H9 (cell line): ENCODE data around the gene NRCAM. TPM values are rescaled to one million over a fixed set of nuclear protein-coding genes. Genes with fewer than 3 reads are reported as not detected.
"Not testable (repeated sequence)": the region's sequence is repeated elsewhere in the genome, so short reads cannot be mapped to it uniquely, and the experiment has no call there.

Source experiments
- DNase-seq: peaks from one replicate; pipeline ENCODE4 v3.0.0-alpha.2; 2017
- H2AFZ ChIP-seq: one replicate; pipeline ENCODE4 v1.6.1; 2013; ENCODE audit warnings: mild to moderate bottlenecking, low read length, control low read depth, moderate library complexity
- H2AK5ac ChIP-seq: 2 replicates; pipeline ENCODE4 v1.6.1; 2013; ENCODE audit warnings: low read length, control low read depth, mixed read lengths; ENCODE audit not compliant: insufficient read length
- H2BK120ac ChIP-seq: one replicate; pipeline ENCODE4 v1.6.1; 2013; ENCODE audit warnings: low read depth, mild to moderate bottlenecking, low read length, control low read depth, inconsistent platforms; ENCODE audit not compliant: poor library complexity, severe bottlenecking
- H2BK12ac ChIP-seq: 2 replicates; pipeline ENCODE4 v1.6.1; 2013; ENCODE audit warnings: low read length, control low read depth, mixed read lengths, low read depth; ENCODE audit not compliant: insufficient read length
- H2BK15ac ChIP-seq: 2 replicates; pipeline ENCODE4 v1.6.1; 2013; ENCODE audit warnings: low read depth, low read length, control low read depth
- H2BK20ac ChIP-seq: one replicate; pipeline ENCODE4 v1.6.1; 2013; ENCODE audit warnings: low read depth, mild to moderate bottlenecking, low read length, control low read depth, inconsistent platforms; ENCODE audit not compliant: poor library complexity, severe bottlenecking
- H2BK5ac ChIP-seq: 2 replicates; pipeline ENCODE4 v1.6.1; 2013; ENCODE audit warnings: low read length, control low read depth, mixed read lengths; ENCODE audit not compliant: insufficient read length
- H3K14ac ChIP-seq: 2 replicates; pipeline ENCODE4 v1.6.1; 2013; ENCODE audit warnings: low read length, control low read depth; ENCODE audit not compliant: insufficient read depth
- H3K18ac ChIP-seq: 2 replicates; pipeline ENCODE4 v1.6.1; 2013; ENCODE audit warnings: low read depth, mild to moderate bottlenecking, mixed read lengths, low read length, control low read depth; ENCODE audit not compliant: insufficient read length
- H3K23ac ChIP-seq: 2 replicates; pipeline ENCODE4 v1.6.1; 2013; ENCODE audit warnings: low read length, control low read depth, mixed read lengths, low read depth; ENCODE audit not compliant: insufficient read length
- H3K23me2 ChIP-seq: 2 replicates; pipeline ENCODE4 v1.6.1; 2013; ENCODE audit warnings: low read depth, mild to moderate bottlenecking, mixed read lengths, low read length, control low read depth; ENCODE audit not compliant: insufficient read length, poor library complexity, severe bottlenecking
- H3K27ac ChIP-seq: 2 replicates; pipeline ENCODE4 v1.5.1; 2013; ENCODE audit warnings: low read length, control low read depth, mixed read lengths, low read depth; ENCODE audit not compliant: insufficient read length
- H3K27me3 ChIP-seq: 2 replicates; pipeline ENCODE4 v1.6.1; 2013; ENCODE audit warnings: low read length, control low read depth, inconsistent platforms; ENCODE audit not compliant: insufficient read depth
- H3K4ac ChIP-seq: 2 replicates; pipeline ENCODE4 v1.6.1; 2013; ENCODE audit warnings: low read depth, mild to moderate bottlenecking, control low read depth, inconsistent platforms, low read length, moderate library complexity
- H3K4me1 ChIP-seq: 2 replicates; pipeline ENCODE4 v1.6.1; 2013; ENCODE audit warnings: low read length, control low read depth, inconsistent platforms; ENCODE audit not compliant: insufficient read depth
- H3K4me2 ChIP-seq: 2 replicates; pipeline ENCODE4 v1.6.1; 2013; ENCODE audit warnings: low read length, control low read depth, mixed read lengths; ENCODE audit not compliant: insufficient read length, insufficient read depth
- H3K56ac ChIP-seq: 2 replicates; pipeline ENCODE4 v1.6.1; 2013; ENCODE audit warnings: low read depth, mild to moderate bottlenecking, mixed read lengths, low read length, control low read depth; ENCODE audit not compliant: insufficient read length
- H3K79me1 ChIP-seq: 2 replicates; pipeline ENCODE4 v1.6.1; 2013; ENCODE audit warnings: low read depth, mild to moderate bottlenecking, moderate library complexity, low read length, control low read depth, inconsistent platforms; ENCODE audit not compliant: insufficient read depth, poor library complexity, severe bottlenecking
- H3K79me2 ChIP-seq: 2 replicates; pipeline ENCODE4 v1.6.1; 2013; ENCODE audit warnings: low read length, control low read depth, inconsistent platforms; ENCODE audit not compliant: insufficient read depth
- H3K9ac ChIP-seq: 2 replicates; pipeline ENCODE4 v1.6.1; 2013; ENCODE audit warnings: low read length, control low read depth, mixed read lengths; ENCODE audit not compliant: insufficient read length; ENCODE audit errors: extremely low read depth
- H3K9me3 ChIP-seq: one replicate; pipeline ENCODE4 v1.6.1; 2013; ENCODE audit warnings: low read depth, low read length, inconsistent platforms; ENCODE audit not compliant: control insufficient read depth
- H3T11ph ChIP-seq: one replicate; pipeline ENCODE4 v1.6.1; 2013; ENCODE audit warnings: mild to moderate bottlenecking, low read length, control low read depth, inconsistent platforms
- H4K20me1 ChIP-seq: one replicate; pipeline ENCODE4 v1.6.1; 2013; ENCODE audit not compliant: control insufficient read depth, insufficient read length, insufficient read depth
- H4K5ac ChIP-seq: 2 replicates; pipeline ENCODE4 v1.6.1; 2013; ENCODE audit warnings: low read depth, mild to moderate bottlenecking, mixed read lengths, low read length, control low read depth; ENCODE audit not compliant: insufficient read length
- H4K8ac ChIP-seq: replicated peaks from 2 replicates; pipeline ENCODE4 v1.6.1; 2013; ENCODE audit warnings: low read length, control low read depth, mixed read lengths, low read depth; ENCODE audit not compliant: insufficient read length
- H4K91ac ChIP-seq: 2 replicates; pipeline ENCODE4 v1.6.1; 2013; ENCODE audit warnings: low read depth, mild to moderate bottlenecking, moderate library complexity, mixed read lengths, low read length, control low read depth; ENCODE audit not compliant: insufficient read length
- H3K27ac Mint-ChIP-seq, 3 experiments: 2 replicates in 2 of 3; 3 replicates in 1 of 3; pipeline ENCODE4 v1.8.0; 2020 to 2021; ENCODE audit warnings: mixed read lengths in 3 of 3, mild to moderate bottlenecking in 1 of 3, moderate library complexity in 1 of 3
- H3K27me3 Mint-ChIP-seq: 2 replicates; pipeline ENCODE4 v1.8.0; 2021; ENCODE audit warnings: low read depth, mild to moderate bottlenecking, moderate library complexity, mixed read lengths
- H3K36me3 Mint-ChIP-seq, 3 experiments: 2 replicates in 2 of 3; 3 replicates in 1 of 3; pipeline ENCODE4 v1.8.0; 2020 to 2021; ENCODE audit warnings: low read depth in 3 of 3, mixed read lengths in 3 of 3; ENCODE audit not compliant: insufficient read depth in 1 of 3
- H3K4me1 Mint-ChIP-seq, 2 experiments: 2 replicates each; pipeline ENCODE4 v1.8.0; 2020; ENCODE audit warnings: mixed read lengths in 2 of 2
- H3K4me3 Mint-ChIP-seq, 2 experiments: 2 replicates in 1 of 2; 3 replicates in 1 of 2; pipeline ENCODE4 v1.8.0; 2020 to 2021; ENCODE audit warnings: mild to moderate bottlenecking in 2 of 2, mixed read lengths in 2 of 2, moderate library complexity in 1 of 2
- H3K9me3 Mint-ChIP-seq, 2 experiments: 2 replicates in 1 of 2; 3 replicates in 1 of 2; pipeline ENCODE4 v1.8.0; 2020; ENCODE audit warnings: mild to moderate bottlenecking in 2 of 2, mixed read lengths in 2 of 2, moderate library complexity in 1 of 2
- WGBS: extraction: QIAGEN DNeasy Blood & Tissue Kit; methylation state at CpG from one replicate; pipeline ENCODE4 v1.1.7; 2013; ENCODE audit warnings: missing lambda C conversion rate, low lambda C conversion rate, mixed read lengths; ENCODE audit not compliant: insufficient read length; ENCODE audit errors: extremely low coverage; 5-methylcytosine and 5-hydroxymethylcytosine counted together
- total RNA-seq: library from RNA; stranded (reverse); gene quantifications from 2 replicates; pipeline ENCODE4 v1.2.1, GENCODE V29; 2021

The NRCAM gene
- total RNA-seq, 1 experiment from 2014 or later = 2.3 TPM

- not testable (repeated sequence) for H3K23me2 ChIP-seq, H3K9ac ChIP-seq, H2BK12ac ChIP-seq, DNase-seq, H2BK20ac ChIP-seq, H4K91ac ChIP-seq, H2BK5ac ChIP-seq, H4K20me1 ChIP-seq, H3K27me3 Mint-ChIP-seq, H3K4me2 ChIP-seq, H2BK15ac ChIP-seq, H3T11ph ChIP-seq, H3K79me1 ChIP-seq, H3K9me3 ChIP-seq, H2AK5ac ChIP-seq, H3K79me2 ChIP-seq, H3K4me1 ChIP-seq, H3K36me3 Mint-ChIP-seq, H3K14ac ChIP-seq, H4K8ac ChIP-seq, H3K27me3 ChIP-seq, H3K23ac ChIP-seq, H3K4ac ChIP-seq, H3K27ac ChIP-seq, H2AFZ ChIP-seq, H2BK120ac ChIP-seq, H3K56ac ChIP-seq, H3K4me3 Mint-ChIP-seq, H3K18ac ChIP-seq, H3K27ac Mint-ChIP-seq, H3K9me3 Mint-ChIP-seq, H4K5ac ChIP-seq
- WGBS = no CpG with 5 or more reads among the region's 2 CpGs
- peaks cover 8 to 16% of the 10 kb centered on the region in 2 experiments; a peak in 3 of 4 replicates for H3K4me1 Mint-ChIP-seq
Observed at GRCh38 chr7:108387686-108388085, 68.5 kb downstream of the NRCAM start.
